GM19035 (cell line): ENCODE data around the gene KCNS1.
"Not testable (repeated sequence)": the region's sequence is repeated elsewhere in the genome, so short reads cannot be mapped to it uniquely, and the experiment has no call there.

ENCODE experiments used
- ATAC-seq: cut with Tn5 transposase; IDR thresholded peaks from one replicate; pipeline ENCODE4 v1.9.1; 2021; ENCODE audit not compliant: unreplicated experiment

KCNS1 gene

GRCh38 chr20:45100563-45101245, at the start of gene KCNS1:
TSS of gene KCNS1 (minus strand) at chr20:45101127. CDS start at chr20:45099236, 1,891 bp downstream.
- no peak for ATAC-seq

GRCh38 chr20:45149062-45149461, 48.1 kb upstream of the KCNS1 start:
- no peak for ATAC-seq

GRCh38 chr20:45140836-45141235, 39.9 kb upstream of the KCNS1 start:
- ATAC-seq: no peak

- not testable (repeated sequence) for ATAC-seq
Observed at GRCh38 chr20:45139733-45140375, 38.9 kb upstream of the KCNS1 start.

- no peak for ATAC-seq
Observed at GRCh38 chr20:45138561-45139300, 37.8 kb upstream of the KCNS1 start.

- no peak for ATAC-seq
Observed at GRCh38 chr20:45136911-45137310, 36.0 kb upstream of the KCNS1 start.

- no peak for ATAC-seq
Observed at GRCh38 chr20:45128099-45128498, 27.2 kb upstream of the KCNS1 start.

- ATAC-seq: no peak
Observed at GRCh38 chr20:45124365-45124764, 23.4 kb upstream of the KCNS1 start, which contains the start of gene WFDC12. TSS of gene WFDC12 (minus strand) at chr20:45124465. CDS start at chr20:45124447, 18 bp downstream.

- no peak for ATAC-seq
Observed at GRCh38 chr20:45121388-45121787, 20.5 kb upstream of the KCNS1 start.

- ATAC-seq: no peak
Observed at GRCh38 chr20:45119556-45120266, 18.8 kb upstream of the KCNS1 start.

- ATAC-seq: no peak
Observed at GRCh38 chr20:45118028-45118427, 17.1 kb upstream of the KCNS1 start.

GRCh38 chr20:45117581-45117980, 16.7 kb upstream of the KCNS1 start:
- no peak for ATAC-seq

- no peak for ATAC-seq
Observed at GRCh38 chr20:45115829-45116228, 14.9 kb upstream of the KCNS1 start.

GRCh38 chr20:45115386-45115774, 14.5 kb upstream of the KCNS1 start:
- no peak for ATAC-seq

GRCh38 chr20:45114465-45115385, 13.8 kb upstream of the KCNS1 start, which contains the start of gene WFDC5:
TSS of gene WFDC5 (minus strand) at chr20:45115174. CDS start at chr20:45115083, 91 bp downstream.
- no peak for ATAC-seq

- ATAC-seq: no peak
Observed at GRCh38 chr20:45113865-45114264, 12.9 kb upstream of the KCNS1 start.

- ATAC-seq: no peak
Observed at GRCh38 chr20:45112754-45113153, 11.8 kb upstream of the KCNS1 start.

GRCh38 chr20:45111799-45112471, 11.0 kb upstream of the KCNS1 start:
- no peak for ATAC-seq

- ATAC-seq: no peak
Observed at GRCh38 chr20:45111285-45111684, 10.4 kb upstream of the KCNS1 start.

GRCh38 chr20:45110301-45110700, 9.4 kb upstream of the KCNS1 start:
- no peak for ATAC-seq
